GM23248 (cell line): ENCODE measurements around the gene RIPK3. TPM values are rescaled to one million over a fixed set of nuclear protein-coding genes. Genes with fewer than 3 reads are reported as not detected.

Source experiments
- DNase-seq: peaks from one replicate; pipeline ENCODE4 v3.0.0-alpha.2; 2015
- H2AFZ ChIP-seq: fragments of 200-600 bp; sonication (generic); 2 replicates; pipeline ENCODE4 v1.6.1; 2016; ENCODE audit warnings: antibody characterized with exemption
- H3F3A ChIP-seq: fragments of 200-600 bp; sonication (generic); 2 replicates; pipeline ENCODE4 v1.6.1; 2016; ENCODE audit warnings: mild to moderate bottlenecking, antibody characterized with exemption, mixed run types; ENCODE audit not compliant: insufficient read depth
- H3K27ac ChIP-seq: fragments of 200-600 bp; sonication (generic); 2 replicates; pipeline ENCODE4 v1.5.1; 2016; ENCODE audit warnings: mild to moderate bottlenecking
- H3K27me3 ChIP-seq: fragments of 200-600 bp; sonication (generic); replicated peaks from 2 replicates; pipeline ENCODE4 v1.6.1; 2016; ENCODE audit warnings: mild to moderate bottlenecking; ENCODE audit not compliant: insufficient read depth
- H3K36me3 ChIP-seq: fragments of 200-600 bp; sonication (generic); 2 replicates; pipeline ENCODE4 v1.6.1; 2016; ENCODE audit warnings: low read depth, mild to moderate bottlenecking
- H3K4me1 ChIP-seq: fragments of 200-600 bp; sonication (generic); 2 replicates; pipeline ENCODE4 v1.6.1; 2016; ENCODE audit warnings: mild to moderate bottlenecking; ENCODE audit not compliant: insufficient read depth
- H3K4me2 ChIP-seq: fragments of 200-600 bp; sonication (generic); one replicate; pipeline ENCODE4 v1.6.1; 2016; ENCODE audit warnings: mild to moderate bottlenecking; ENCODE audit not compliant: unreplicated experiment
- H3K4me3 ChIP-seq: fragments of 200-600 bp; sonication (generic); 2 replicates; pipeline ENCODE4 v1.5.1; 2016; ENCODE audit warnings: mild to moderate bottlenecking
- H3K79me2 ChIP-seq: fragments of 200-600 bp; sonication (generic); 2 replicates; pipeline ENCODE4 v1.6.1; 2016; ENCODE audit warnings: mild to moderate bottlenecking; ENCODE audit not compliant: insufficient read depth
- H3K9ac ChIP-seq: fragments of 200-600 bp; sonication (generic); 2 replicates; pipeline ENCODE4 v1.6.1; 2016; ENCODE audit warnings: mild to moderate bottlenecking
- H3K9me2 ChIP-seq: fragments of 200-600 bp; sonication (generic); 2 replicates; pipeline ENCODE4 v1.6.1; 2016; ENCODE audit warnings: mixed run types, mild to moderate bottlenecking, moderate library complexity; ENCODE audit not compliant: insufficient read depth
- H3K9me3 ChIP-seq: fragments of 200-600 bp; sonication (generic); one replicate; pipeline ENCODE4 v1.6.1; 2017; ENCODE audit warnings: low read depth
- H4K20me1 ChIP-seq: fragments of 200-600 bp; sonication (generic); 2 replicates; pipeline ENCODE4 v1.6.0; 2016; ENCODE audit not compliant: insufficient read depth
- EZH2 ChIP-seq: fragments of 200-600 bp; sonication (generic); IDR thresholded peaks from 2 replicates; pipeline ENCODE4 v1.6.1; 2018; ENCODE audit warnings: antibody characterized with exemption, mild to moderate bottlenecking; ENCODE audit not compliant: insufficient read depth, poor library complexity, severe bottlenecking
- EZH2phosphoT487 ChIP-seq: fragments of 200-600 bp; sonication (generic); IDR thresholded peaks from 2 replicates; pipeline ENCODE4 v1.6.1; 2018; ENCODE audit warnings: antibody characterized with exemption, moderate library complexity, mild to moderate bottlenecking, low read depth; ENCODE audit not compliant: insufficient read depth
- WGBS, 2 experiments: methylation state at CpG; one replicate each; pipeline ENCODE4 v1.1.6; 2015 to 2017; ENCODE audit warnings: low lambda C conversion rate in 2 of 2, low coverage in 1 of 2; ENCODE audit errors: missing lambda C conversion rate in 2 of 2; 5-methylcytosine and 5-hydroxymethylcytosine counted together
- in situ Hi-C: fragments of 300-500 bp; cut with MboI; formaldehyde crosslinking; loops from 2 replicates; pipeline ENCODE4 v1.15.0; 2020
- polyA plus RNA-seq: library from polyadenylated mRNA; unstranded; fragments of >200 nt; fragmentation: Nextera tagmentation; extraction: Ambion mirVana; gene quantifications from 2 replicates; pipeline ENCODE4 v1.2.1, GENCODE V29; 2016
- small RNA-seq: library from RNA; depleted of rRNA; stranded (forward); fragments of <200 nt; gene quantifications from one replicate; pipeline ENCODE3, GENCODE V24; 2014; ENCODE audit warnings: low read depth, low replicate concordance
- total RNA-seq: library from RNA; depleted of rRNA; stranded (reverse); fragments of >200 nt; shearing (Covaris generic); gene quantifications from 2 replicates; pipeline ENCODE4 v1.2.3, GENCODE V29; 2014; rRNA removed

The RIPK3 gene
- total and polyA plus RNA-seq, 2 experiments from 2014 or later: 2.2 to 5.1 TPM

GRCh38 chr14:24286996-24287395 is 52.8 kb downstream of the RIPK3 start:
- in situ Hi-C loops: no loop called here
- no peak overlapping the region for H3K27ac ChIP-seq
- no peaks in the 10 kb centered on the region for H3K9me2 ChIP-seq

More at GRCh38 chr14:24286996-24287395, 52.8 kb downstream of the RIPK3 start:
- no peaks in the 10 kb centered on the region for H4K20me1 ChIP-seq
- TF ChIP-seq EZH2phosphoT487: no peak
- no peak for TF ChIP-seq EZH2
- no peak overlapping the region for H2AFZ ChIP-seq
- no peak overlapping the region for H3K9ac ChIP-seq
- 97 to 100% methylated on average over 5 of the region's 5 CpGs for WGBS, 2 experiments
- no peaks in the 10 kb centered on the region for H3K79me2 ChIP-seq
- DNase-seq: no peak
- H3K36me3 ChIP-seq: no peaks in the 10 kb centered on the region
- no peaks in the 10 kb centered on the region for H3K27me3 ChIP-seq
- H3K9me3 ChIP-seq: no peaks in the 10 kb centered on the region
- H3K4me2 ChIP-seq: no peak overlapping the region
- H3K4me1 ChIP-seq: no peaks in the 10 kb centered on the region
- H3K4me3 ChIP-seq: no peak overlapping the region
- H3F3A ChIP-seq: no peaks in the 10 kb centered on the region

Small RNA genes within 50 kb of the gene (small RNA-seq; reads per million reads assigned to genes)
- gene RF00026: not detected

Other genes with a start within 250 kb of the RIPK3 start
Only the 30 nearest of the 33 such genes appear.
- gene NRL, start 225.0 kb downstream of the RIPK3 start, total RNA-seq: 0.86 TPM in 1 of 2 replicates, not detected in the other
- gene NRL, start 225.0 kb downstream of the RIPK3 start, polyA plus RNA-seq: 0.48 and 0.56 TPM in 2 replicates
- not detected in 2 replicates for gene FITM1, start 209.3 kb downstream of the RIPK3 start, total RNA-seq
- not detected in 2 replicates for gene FITM1, start 209.3 kb downstream of the RIPK3 start, polyA plus RNA-seq
- gene PSME1, start 203.8 kb downstream of the RIPK3 start, total RNA-seq: 58.9 and 67.7 TPM in 2 replicates
- 144 and 147 TPM in 2 replicates for gene PSME1, start 203.8 kb downstream of the RIPK3 start, polyA plus RNA-seq
- gene EMC9, start 198.4 kb downstream of the RIPK3 start, total RNA-seq: 17.1 and 22.9 TPM in 2 replicates
- gene EMC9, start 198.4 kb downstream of the RIPK3 start, polyA plus RNA-seq: 27.4 and 28.7 TPM in 2 replicates
- 38.3 and 41.4 TPM in 2 replicates for gene PSME2, start 193.4 kb downstream of the RIPK3 start, total RNA-seq
- gene PSME2, start 193.4 kb downstream of the RIPK3 start, polyA plus RNA-seq: 158 and 164 TPM in 2 replicates
- gene RNF31, start 192.5 kb downstream of the RIPK3 start, total RNA-seq: 40.3 and 50.0 TPM in 2 replicates
- 29.4 and 36.7 TPM in 2 replicates for gene RNF31, start 192.5 kb downstream of the RIPK3 start, polyA plus RNA-seq
- 56.7 and 58.7 TPM in 2 replicates for gene IRF9, start 178.7 kb downstream of the RIPK3 start, total RNA-seq
- 80.0 and 87.1 TPM in 2 replicates for gene IRF9, start 178.7 kb downstream of the RIPK3 start, polyA plus RNA-seq
- gene REC8, start 167.9 kb downstream of the RIPK3 start, total RNA-seq: 1.4 and 3.5 TPM in 2 replicates
- gene REC8, start 167.9 kb downstream of the RIPK3 start, polyA plus RNA-seq: 1.2 and 2.4 TPM in 2 replicates
- gene IPO4, start 151.2 kb downstream of the RIPK3 start, total RNA-seq: 55.3 and 58.3 TPM in 2 replicates
- gene IPO4, start 151.2 kb downstream of the RIPK3 start, polyA plus RNA-seq: 24.8 and 33.6 TPM in 2 replicates
- 102 and 163 TPM in 2 replicates for gene TM9SF1, start 144.6 kb downstream of the RIPK3 start, total RNA-seq
- 91.5 and 93.8 TPM in 2 replicates for gene TM9SF1, start 144.6 kb downstream of the RIPK3 start, polyA plus RNA-seq
- not detected in 2 replicates for gene TSSK4, start 134.3 kb downstream of the RIPK3 start, total RNA-seq
- gene TSSK4, start 134.3 kb downstream of the RIPK3 start, polyA plus RNA-seq: 0.23 and 0.55 TPM in 2 replicates
- gene CHMP4A, start 126.5 kb downstream of the RIPK3 start, total RNA-seq: 18.5 and 32.1 TPM in 2 replicates
- gene CHMP4A, start 126.5 kb downstream of the RIPK3 start, polyA plus RNA-seq: 75.7 and 81.6 TPM in 2 replicates
- 8.2 and 19.2 TPM in 2 replicates for gene MDP1, start 123.9 kb downstream of the RIPK3 start, total RNA-seq
- 20.0 and 23.3 TPM in 2 replicates for gene MDP1, start 123.9 kb downstream of the RIPK3 start, polyA plus RNA-seq
- gene NEDD8, start 107.6 kb downstream of the RIPK3 start, total RNA-seq: 138 and 161 TPM in 2 replicates
- gene NEDD8, start 107.6 kb downstream of the RIPK3 start, polyA plus RNA-seq: 326 and 342 TPM in 2 replicates
- 70.9 and 98.0 TPM in 2 replicates for gene GMPR2, start 107.1 kb downstream of the RIPK3 start, total RNA-seq
- gene GMPR2, start 107.1 kb downstream of the RIPK3 start, polyA plus RNA-seq: 55.0 and 58.9 TPM in 2 replicates
- gene TINF2, start 97.4 kb downstream of the RIPK3 start, total RNA-seq: 32.5 and 41.2 TPM in 2 replicates
- 43.6 and 52.4 TPM in 2 replicates for gene TINF2, start 97.4 kb downstream of the RIPK3 start, polyA plus RNA-seq
- gene TGM1, start 76.8 kb downstream of the RIPK3 start, total RNA-seq: 0.25 and 1.3 TPM in 2 replicates
- gene TGM1, start 76.8 kb downstream of the RIPK3 start, polyA plus RNA-seq: 0.34 TPM in 1 of 2 replicates, not detected in the other
- gene RABGGTA, start 68.4 kb downstream of the RIPK3 start, total RNA-seq: 18.0 and 34.9 TPM in 2 replicates
- gene RABGGTA, start 68.4 kb downstream of the RIPK3 start, polyA plus RNA-seq: 29.3 and 30.5 TPM in 2 replicates
- 12.8 and 32.1 TPM in 2 replicates for gene DHRS1, start 40.2 kb downstream of the RIPK3 start, total RNA-seq
- 31.0 and 34.7 TPM in 2 replicates for gene DHRS1, start 40.2 kb downstream of the RIPK3 start, polyA plus RNA-seq
- gene NOP9, start 40.1 kb downstream of the RIPK3 start, total RNA-seq: 19.3 and 23.7 TPM in 2 replicates
- gene NOP9, start 40.1 kb downstream of the RIPK3 start, polyA plus RNA-seq: 2.5 and 2.6 TPM in 2 replicates
- gene CIDEB, start 32.0 kb downstream of the RIPK3 start, total RNA-seq: 0.51 and 2.1 TPM in 2 replicates
- 1.2 TPM in 2 replicates for gene CIDEB, start 32.0 kb downstream of the RIPK3 start, polyA plus RNA-seq
- 3.5 and 6.8 TPM in 2 replicates for gene LTB4R2, start 29.9 kb downstream of the RIPK3 start, total RNA-seq
- gene LTB4R2, start 29.9 kb downstream of the RIPK3 start, polyA plus RNA-seq: 0.30 and 0.45 TPM in 2 replicates
- 1.4 and 2.4 TPM in 2 replicates for gene LTB4R, start 28.5 kb downstream of the RIPK3 start, total RNA-seq
- 0.41 and 1.1 TPM in 2 replicates for gene LTB4R, start 28.5 kb downstream of the RIPK3 start, polyA plus RNA-seq
- 0.22 and 0.38 TPM in 2 replicates for gene ADCY4, start 4.9 kb downstream of the RIPK3 start, total RNA-seq
- 0.20 and 0.38 TPM in 2 replicates for gene ADCY4, start 4.9 kb downstream of the RIPK3 start, polyA plus RNA-seq
- 96.9 and 113 TPM in 2 replicates for gene NFATC4, start 28.2 kb upstream of the RIPK3 start, total RNA-seq
- 75.6 and 84.8 TPM in 2 replicates for gene NFATC4, start 28.2 kb upstream of the RIPK3 start, polyA plus RNA-seq
- gene NYNRIN, start 59.0 kb upstream of the RIPK3 start, total RNA-seq: 3.7 and 4.4 TPM in 2 replicates
- gene NYNRIN, start 59.0 kb upstream of the RIPK3 start, polyA plus RNA-seq: 2.2 and 2.5 TPM in 2 replicates
- 3.4 and 5.6 TPM in 2 replicates for gene CBLN3, start 89.7 kb upstream of the RIPK3 start, total RNA-seq
- 2.4 and 3.1 TPM in 2 replicates for gene CBLN3, start 89.7 kb upstream of the RIPK3 start, polyA plus RNA-seq
- 36.2 and 57.5 TPM in 2 replicates for gene KHNYN, start 90.0 kb upstream of the RIPK3 start, total RNA-seq
- 14.4 and 15.3 TPM in 2 replicates for gene KHNYN, start 90.0 kb upstream of the RIPK3 start, polyA plus RNA-seq
- gene SDR39U1, start 102.8 kb upstream of the RIPK3 start, total RNA-seq: 7.7 and 8.3 TPM in 2 replicates
- 41.7 and 44.7 TPM in 2 replicates for gene SDR39U1, start 102.8 kb upstream of the RIPK3 start, polyA plus RNA-seq
- gene CMA1, start 168.3 kb upstream of the RIPK3 start, total RNA-seq: not detected in 2 replicates
- not detected in 2 replicates for gene CMA1, start 168.3 kb upstream of the RIPK3 start, polyA plus RNA-seq